ENCODE results near the gene TIMP3.

The TIMP3 gene

GRCh38 chr22:32846780-32847491, 45.4 kb downstream of the TIMP3 start:
- H3K9me3 ChIP-seq (ENCODE audit: control insufficient read depth, insufficient read depth, low read length), result no peaks in the 10 kb centered on the region
- H3K36me3 ChIP-seq (ENCODE audit: control insufficient read depth, insufficient read depth, low read length), result peaks cover 15% of the 10 kb centered on the region; the same call in 1 of the 2 replicates
- H3K4me1 ChIP-seq (ENCODE audit: control insufficient read depth, insufficient read depth, low read length), result no peaks in the 10 kb centered on the region
- no peak overlapping the region for H3K27ac ChIP-seq (ENCODE audit: low read depth, low read length)
- H3K9ac ChIP-seq (ENCODE audit: low read depth, low read length), result no peak overlapping the region
- H3K4me3 ChIP-seq (ENCODE audit: low read depth, low read length), result no peak overlapping the region
- no peaks in the 10 kb centered on the region for H3K27me3 ChIP-seq (ENCODE audit: control insufficient read depth, insufficient read depth, low read length)

- no peaks in the 10 kb centered on the region for H3K27me3 ChIP-seq (ENCODE audit: control insufficient read depth, insufficient read depth, low read length)
- H3K36me3 ChIP-seq (ENCODE audit: control insufficient read depth, insufficient read depth, low read length), result peaks cover 24% of the 10 kb centered on the region
- H3K4me3 ChIP-seq (ENCODE audit: low read depth, low read length), result no peak overlapping the region
- H3K9me3 ChIP-seq (ENCODE audit: control insufficient read depth, insufficient read depth, low read length), result no peaks in the 10 kb centered on the region
- no peak overlapping the region for H3K9ac ChIP-seq (ENCODE audit: low read depth, low read length)
- H3K4me1 ChIP-seq (ENCODE audit: control insufficient read depth, insufficient read depth, low read length), result no peaks in the 10 kb centered on the region
- H3K27ac ChIP-seq (ENCODE audit: low read depth, low read length), result no peak overlapping the region
Observed at GRCh38 chr22:32848226-32848625, 46.7 kb downstream of the TIMP3 start.

- no peak overlapping the region for H3K4me3 ChIP-seq (ENCODE audit: low read depth, low read length)
- H3K27me3 ChIP-seq (ENCODE audit: control insufficient read depth, insufficient read depth, low read length), result no peaks in the 10 kb centered on the region
- H3K9ac ChIP-seq (ENCODE audit: low read depth, low read length), result no peak overlapping the region
- no peaks in the 10 kb centered on the region for H3K4me1 ChIP-seq (ENCODE audit: control insufficient read depth, insufficient read depth, low read length)
- H3K36me3 ChIP-seq (ENCODE audit: control insufficient read depth, insufficient read depth, low read length), result peaks cover 36% of the 10 kb centered on the region
- H3K9me3 ChIP-seq (ENCODE audit: control insufficient read depth, insufficient read depth, low read length), result no peaks in the 10 kb centered on the region
- H3K27ac ChIP-seq (ENCODE audit: low read depth, low read length), result no peak overlapping the region
Observed at GRCh38 chr22:32849501-32849900, 48.0 kb downstream of the TIMP3 start.

GRCh38 chr22:32850157-32850556, 48.7 kb downstream of the TIMP3 start:
- Histone ChIP-seq H3K27ac (ENCODE audit: low read depth, low read length) (no peak overlapping the region), H3K4me1 (ENCODE audit: control insufficient read depth, insufficient read depth, low read length) (no peaks in the 10 kb centered on the region), H3K4me3 (ENCODE audit: low read depth, low read length) (no peak overlapping the region), H3K9me3 (ENCODE audit: control insufficient read depth, insufficient read depth, low read length) (no peaks in the 10 kb centered on the region), H3K9ac (ENCODE audit: low read depth, low read length) (no peak overlapping the region), H3K27me3 (ENCODE audit: control insufficient read depth, insufficient read depth, low read length) (no peaks in the 10 kb centered on the region), H3K36me3 (ENCODE audit: control insufficient read depth, insufficient read depth, low read length) (peaks cover 41% of the 10 kb centered on the region)

GRCh38 chr22:32850591-32851517, 49.3 kb downstream of the TIMP3 start:
- H3K27me3 ChIP-seq (ENCODE audit: control insufficient read depth, insufficient read depth, low read length), result no peaks in the 10 kb centered on the region
- no peak overlapping the region for H3K27ac ChIP-seq (ENCODE audit: low read depth, low read length)
- no peak overlapping the region for H3K9ac ChIP-seq (ENCODE audit: low read depth, low read length)
- no peaks in the 10 kb centered on the region for H3K4me1 ChIP-seq (ENCODE audit: control insufficient read depth, insufficient read depth, low read length)
- peaks cover 43% of the 10 kb centered on the region for H3K36me3 ChIP-seq (ENCODE audit: control insufficient read depth, insufficient read depth, low read length)
- H3K4me3 ChIP-seq (ENCODE audit: low read depth, low read length), result no peak overlapping the region
- no peaks in the 10 kb centered on the region for H3K9me3 ChIP-seq (ENCODE audit: control insufficient read depth, insufficient read depth, low read length)

GRCh38 chr22:32852395-32853251, 51.1 kb downstream of the TIMP3 start:
- no peak overlapping the region for H3K9ac ChIP-seq (ENCODE audit: low read depth, low read length)
- no peaks in the 10 kb centered on the region for H3K9me3 ChIP-seq (ENCODE audit: control insufficient read depth, insufficient read depth, low read length)
- no peak overlapping the region for H3K4me3 ChIP-seq (ENCODE audit: low read depth, low read length)
- no peak overlapping the region for H3K27ac ChIP-seq (ENCODE audit: low read depth, low read length)
- no peaks in the 10 kb centered on the region for H3K4me1 ChIP-seq (ENCODE audit: control insufficient read depth, insufficient read depth, low read length)
- no peaks in the 10 kb centered on the region for H3K27me3 ChIP-seq (ENCODE audit: control insufficient read depth, insufficient read depth, low read length)
- peaks cover 61% of the 10 kb centered on the region for H3K36me3 ChIP-seq (ENCODE audit: control insufficient read depth, insufficient read depth, low read length)

GRCh38 chr22:32853662-32854061, 52.2 kb downstream of the TIMP3 start:
- H3K9ac ChIP-seq (ENCODE audit: low read depth, low read length), result no peak overlapping the region
- no peaks in the 10 kb centered on the region for H3K9me3 ChIP-seq (ENCODE audit: control insufficient read depth, insufficient read depth, low read length)
- H3K4me3 ChIP-seq (ENCODE audit: low read depth, low read length), result no peak overlapping the region
- H3K27me3 ChIP-seq (ENCODE audit: control insufficient read depth, insufficient read depth, low read length), result no peaks in the 10 kb centered on the region
- peaks cover 58% of the 10 kb centered on the region for H3K36me3 ChIP-seq (ENCODE audit: control insufficient read depth, insufficient read depth, low read length)
- H3K4me1 ChIP-seq (ENCODE audit: control insufficient read depth, insufficient read depth, low read length), result no peaks in the 10 kb centered on the region
- H3K27ac ChIP-seq (ENCODE audit: low read depth, low read length), result no peak overlapping the region

- Histone ChIP-seq H3K9ac (ENCODE audit: low read depth, low read length) (no peak overlapping the region), H3K4me1 (ENCODE audit: control insufficient read depth, insufficient read depth, low read length) (no peaks in the 10 kb centered on the region), H3K27ac (ENCODE audit: low read depth, low read length) (no peak overlapping the region), H3K9me3 (ENCODE audit: control insufficient read depth, insufficient read depth, low read length) (no peaks in the 10 kb centered on the region), H3K4me3 (ENCODE audit: low read depth, low read length) (no peak overlapping the region), H3K27me3 (ENCODE audit: control insufficient read depth, insufficient read depth, low read length) (no peaks in the 10 kb centered on the region), H3K36me3 (ENCODE audit: control insufficient read depth, insufficient read depth, low read length) (peaks cover 57% of the 10 kb centered on the region)
Observed at GRCh38 chr22:32854351-32854804, 52.9 kb downstream of the TIMP3 start.

- no peak overlapping the region for H3K27ac ChIP-seq (ENCODE audit: low read depth, low read length)
- H3K4me1 ChIP-seq (ENCODE audit: control insufficient read depth, insufficient read depth, low read length), result no peaks in the 10 kb centered on the region
- H3K9ac ChIP-seq (ENCODE audit: low read depth, low read length), result no peak overlapping the region
- no peaks in the 10 kb centered on the region for H3K27me3 ChIP-seq (ENCODE audit: control insufficient read depth, insufficient read depth, low read length)
- no peaks in the 10 kb centered on the region for H3K9me3 ChIP-seq (ENCODE audit: control insufficient read depth, insufficient read depth, low read length)
- peaks cover 61% of the 10 kb centered on the region for H3K36me3 ChIP-seq (ENCODE audit: control insufficient read depth, insufficient read depth, low read length)
- no peak overlapping the region for H3K4me3 ChIP-seq (ENCODE audit: low read depth, low read length)
Observed at GRCh38 chr22:32855045-32855756, 53.7 kb downstream of the TIMP3 start.

GRCh38 chr22:32858121-32858703, 56.7 kb downstream of the TIMP3 start:
- Histone ChIP-seq H3K27ac (ENCODE audit: low read depth, low read length) (no peak overlapping the region), H3K27me3 (ENCODE audit: control insufficient read depth, insufficient read depth, low read length) (no peaks in the 10 kb centered on the region), H3K36me3 (ENCODE audit: control insufficient read depth, insufficient read depth, low read length) (peaks cover 73% of the 10 kb centered on the region), H3K4me3 (ENCODE audit: low read depth, low read length) (no peak overlapping the region), H3K9ac (ENCODE audit: low read depth, low read length) (no peak overlapping the region), H3K9me3 (ENCODE audit: control insufficient read depth, insufficient read depth, low read length) (no peaks in the 10 kb centered on the region), H3K4me1 (ENCODE audit: control insufficient read depth, insufficient read depth, low read length) (no peaks in the 10 kb centered on the region)

Measured in HUES48 (cell line).